Suprapubic skin (tissue), 4 donors: Measurements from ENCODE around the gene TAF11L3.
"Not testable (repeated sequence)": the region's sequence is repeated elsewhere in the genome, so short reads cannot be mapped to it uniquely, and the experiment has no call there.

Experiments
- CTCF ChIP-seq, 2 donors: fragments of 200-600 bp in 1 of 2; fragments of 450-650 bp in 1 of 2; sonication (generic) in 1 of 2; IDR thresholded peaks; one replicate each; pipeline ENCODE4 v1.5.1; 2016 to 2019; ENCODE audit warnings: antibody characterized with exemption in 2 of 2, mild to moderate bottlenecking in 1 of 2, moderate library complexity in 1 of 2
- EP300 ChIP-seq: sonication (generic); formaldehyde crosslinking; IDR thresholded peaks from one replicate; pipeline ENCODE4 v1.6.1; 2017; ENCODE audit warnings: antibody characterized with exemption
- POLR2A ChIP-seq, 2 donors: fragments of 450-650 bp; IDR thresholded peaks; one replicate each; pipeline ENCODE4 v1.6.1; 2017; ENCODE audit warnings: antibody characterized with exemption in 2 of 2, mild to moderate bottlenecking in 2 of 2, moderate library complexity in 2 of 2
- POLR2AphosphoS5 ChIP-seq, 3 donors: sonication (generic); formaldehyde crosslinking; IDR thresholded peaks; one replicate each; pipeline ENCODE4 v1.6.1; 2017; ENCODE audit warnings: antibody characterized with exemption in 3 of 3

- TF ChIP-seq CTCF (IDR thresholded peaks at IDR 0.05); POLR2A (IDR thresholded peaks at IDR 0.05); POLR2AphosphoS5 (IDR thresholded peaks at IDR 0.05); EP300: not testable (repeated sequence)
Observed at GRCh38 chr5:17524935-17525334, 6.8 kb downstream of the TAF11L3 start, which contains the start of gene TAF11L5.
